HCT116 (cell line): ENCODE results near the gene ARHGAP42. TPM values are rescaled to one million over a fixed set of nuclear protein-coding genes. Genes with fewer than 3 reads are reported as not detected.

Experiments used
- ATAC-seq: fragments of 200-7000 bp; cut with Tn5 transposase; 2 replicates; pipeline ENCODE4 v1.9.1; 2020; ENCODE audit warnings: mild to moderate bottlenecking, moderate library complexity
- BruUV-seq: library from RNA; stranded (reverse); fragments of 400-500 nt; replicated peaks from 2 replicates; lab custom pipeline; 2021; lab: Mats Ljungman, UMichigan
- CTCF ChIA-PET: fragments of 300-600 bp; sonication (Branson Sonifier 250); formaldehyde crosslinking; loops from one replicate; lab custom pipeline; 2021; ENCODE audit warnings: antibody characterized with exemption; lab: Charles Lee
- POLR2A ChIA-PET: fragments of 300-600, 350-600 bp; sonication (Branson Sonifier 250); formaldehyde crosslinking; loops from one replicate; lab custom pipeline; 2021; ENCODE audit warnings: antibody characterized with exemption; lab: Charles Lee
- RAD21 ChIA-PET, 2 experiments: fragments of 300-600 bp; sonication (Branson Sonifier 250); formaldehyde crosslinking; loops; one replicate each; lab custom pipeline; 2023; ENCODE audit warnings: low total read pairs in 2 of 2; ENCODE audit not compliant: uncharacterized antibody in 2 of 2, unreplicated experiment in 2 of 2, low non-redundant PET in 1 of 2; lab: Charles Lee
- DNase-seq: peaks from one replicate; pipeline ENCODE4 v3.0.0-alpha.2; 2010; ENCODE audit warnings: low read depth, low spot score
- H2AFZ ChIP-seq: fragments of 200-600 bp; shearing (Covaris generic), sonication (generic); 2 replicates; pipeline ENCODE4 v1.6.1; 2017; ENCODE audit warnings: low read depth, mixed run types, mixed read lengths, antibody characterized with exemption, low read length; ENCODE audit not compliant: poor library complexity, severe bottlenecking
- H3K27ac ChIP-seq: 2 replicates; pipeline ENCODE4 v1.5.1; 2012; ENCODE audit warnings: low read depth, low read length
- H3K27me3 ChIP-seq: fragments of 200-600 bp; sonication (generic); 2 replicates; pipeline ENCODE4 v1.6.1; 2016; ENCODE audit warnings: mixed run types, low read length, mixed read lengths; ENCODE audit not compliant: insufficient read depth
- H3K36me3 ChIP-seq, 2 experiments: fragments of 200-500 bp in 1 of 2; fragments of 200-600 bp in 1 of 2; sonication (Bioruptor generic) in 1 of 2; sonication (generic) in 1 of 2; 2 replicates each; pipeline versions ENCODE4 v1.5.1 to v1.6.1; 2014 to 2016; ENCODE audit warnings: low read length in 2 of 2, inconsistent platforms in 1 of 2, mixed read lengths in 1 of 2, mixed run types in 1 of 2; ENCODE audit not compliant: insufficient read depth in 2 of 2, control insufficient read depth in 1 of 2
- H3K4me1 ChIP-seq, 2 experiments: fragments of 200-600 bp in 1 of 2; sonication (generic) in 1 of 2; 2 replicates each; pipeline versions ENCODE4 v1.5.1 to v1.6.1; 2012 to 2017; ENCODE audit warnings: low read length in 2 of 2, inconsistent platforms in 1 of 2, mild to moderate bottlenecking in 1 of 2, mixed read lengths in 1 of 2, mixed run types in 1 of 2, moderate library complexity in 1 of 2; ENCODE audit not compliant: insufficient read depth in 2 of 2, control insufficient read depth in 1 of 2
- H3K4me2 ChIP-seq: fragments of 200-600 bp; sonication (generic); 2 replicates; pipeline ENCODE4 v1.6.1; 2017; ENCODE audit warnings: mixed run types, low read length, mixed read lengths
- H3K4me3 ChIP-seq, 2 experiments: fragments of 200-600 bp in 1 of 2; sonication (generic) in 1 of 2; replicated peaks in 1 of 2; 2 replicates each; pipeline ENCODE4 v1.5.1; 2011 to 2016; ENCODE audit warnings: low read length in 2 of 2, control low read depth in 1 of 2, low read depth in 1 of 2, mild to moderate bottlenecking in 1 of 2, mixed read lengths in 1 of 2, mixed run types in 1 of 2
- H3K79me2 ChIP-seq: fragments of 200-600 bp; sonication (generic); 2 replicates; pipeline ENCODE4 v1.6.1; 2017; ENCODE audit warnings: mild to moderate bottlenecking, mixed run types, low read length, moderate library complexity, mixed read lengths; ENCODE audit not compliant: insufficient read depth
- H3K9ac ChIP-seq: fragments of 200-600 bp; sonication (generic); 2 replicates; pipeline ENCODE4 v1.6.1; 2016; ENCODE audit warnings: low read length, mixed read lengths
- H3K9me2 ChIP-seq: fragments of 200-600 bp; sonication (generic), shearing (Covaris generic); 2 replicates; pipeline ENCODE4 v1.6.1; 2017; ENCODE audit warnings: mixed run types, mild to moderate bottlenecking, moderate library complexity; ENCODE audit not compliant: insufficient read depth
- H3K9me3 ChIP-seq, 2 experiments: fragments of 200-500 bp in 1 of 2; fragments of 200-600 bp in 1 of 2; sonication (Bioruptor generic) in 1 of 2; sonication (generic) in 1 of 2; 2 replicates each; pipeline ENCODE4 v1.6.1; 2014 to 2017; ENCODE audit warnings: low read length in 2 of 2, mixed read lengths in 2 of 2, inconsistent platforms in 1 of 2, low read depth in 1 of 2, mild to moderate bottlenecking in 1 of 2, mixed run types in 1 of 2, moderate library complexity in 1 of 2; ENCODE audit not compliant: control insufficient read depth in 1 of 2, insufficient read depth in 1 of 2
- H4K20me1 ChIP-seq: fragments of 200-600 bp; sonication (generic), shearing (Covaris generic); 2 replicates; pipeline ENCODE4 v1.6.1; 2017; ENCODE audit warnings: mixed run types, mild to moderate bottlenecking, moderate library complexity; ENCODE audit not compliant: insufficient read depth
- EZH2 ChIP-seq: fragments of 200-600 bp; sonication (generic); IDR thresholded peaks from 2 replicates; pipeline ENCODE4 v1.6.1; 2017; ENCODE audit warnings: antibody characterized with exemption, mixed run types
- EZH2phosphoT487 ChIP-seq: fragments of 200-600 bp; IDR thresholded peaks from 2 replicates; pipeline ENCODE4 v1.6.1; 2018; ENCODE audit warnings: antibody characterized with exemption, borderline replicate concordance
- JUND ChIP-seq: IDR thresholded peaks from 2 replicates; pipeline ENCODE4 v1.6.1; 2012
- MAX ChIP-seq: IDR thresholded peaks from 2 replicates; pipeline ENCODE4 v1.6.1; 2012
- POLR2A ChIP-seq: IDR thresholded peaks from 2 replicates; pipeline ENCODE4 v1.7.0; 2011; ENCODE audit warnings: borderline replicate concordance; ENCODE audit not compliant: insufficient read depth, insufficient read length; ENCODE audit errors: extremely low read depth
- SP1 ChIP-seq: IDR thresholded peaks from 2 replicates; pipeline ENCODE4 v1.6.1; 2012; ENCODE audit warnings: low read depth
- YY1 ChIP-seq: IDR thresholded peaks from 2 replicates; pipeline ENCODE4 v1.6.1; 2011; ENCODE audit warnings: low read length, low read depth, moderate library complexity, mild to moderate bottlenecking; ENCODE audit not compliant: insufficient replicate concordance; ENCODE audit errors: extremely low read depth
- ZBTB33 ChIP-seq: IDR thresholded peaks from 2 replicates; pipeline ENCODE4 v1.6.1; 2011; ENCODE audit warnings: mild to moderate bottlenecking, low read length, moderate library complexity; ENCODE audit not compliant: insufficient replicate concordance; ENCODE audit errors: extremely low read depth
- ZFX ChIP-seq: fragments of 450-650 bp; IDR thresholded peaks from 2 replicates; pipeline ENCODE4 v1.6.1; 2017
- intact Hi-C: fragments of 100-400 bp; cut with micrococcal nuclease; formaldehyde crosslinking; loops from 2 replicates; pipeline ENCODE4 v1.10.0; 2022
- total RNA-seq: library from RNA; stranded (reverse); gene quantifications from one replicate; pipeline ENCODE4 v1.2.1, GENCODE V29; 2021; ENCODE audit not compliant: unreplicated experiment

The ARHGAP42 gene
- total RNA-seq, 1 experiment from 2014 or later = 12.3 TPM

DNA sequence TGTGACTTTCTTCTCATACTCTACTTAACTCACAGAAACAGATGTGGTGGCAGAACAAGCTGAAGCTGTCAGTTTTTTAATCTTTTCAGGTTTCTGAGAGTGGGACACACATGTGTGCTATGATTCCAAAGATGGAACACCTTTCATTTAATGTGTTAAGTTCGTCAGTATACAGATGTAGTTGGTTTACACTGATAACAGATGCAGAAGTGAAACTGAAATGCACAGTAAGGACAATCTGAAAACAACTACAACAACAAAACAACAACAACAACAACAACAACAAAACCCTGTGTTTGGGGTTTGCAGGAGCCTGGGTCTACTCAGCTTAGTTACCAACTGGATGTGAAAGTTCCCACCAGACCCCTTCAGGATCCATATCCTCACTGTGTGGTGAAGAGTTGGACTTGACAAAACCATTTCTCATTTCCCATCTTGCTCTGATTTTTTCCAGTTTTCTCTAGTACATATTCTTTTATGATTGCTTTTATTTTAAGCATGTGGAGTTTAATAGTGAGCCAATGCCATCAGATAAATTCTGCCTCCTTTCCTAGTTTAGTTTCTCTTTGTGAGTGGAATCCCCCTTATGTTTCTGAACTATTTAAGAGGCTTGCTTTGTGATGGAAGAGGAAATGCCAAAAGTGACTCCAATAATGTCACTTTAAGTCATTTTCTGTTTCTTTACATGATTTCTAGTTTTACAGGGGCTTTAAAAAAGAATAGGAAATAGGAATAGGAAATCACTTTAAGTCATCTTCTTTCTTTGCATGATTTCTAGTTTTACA is 47.8 kb downstream of the ARHGAP42 start:
- ChIA-PET CTCF (no interaction called here), RAD21 (no interaction called here), POLR2A (interaction anchor here (0.7 kb wide), 1 partner anchor 20 kb away, joined by 4 read pairs; no protein-coding TSS in a partner anchor)
- no peak for ATAC-seq
- Histone ChIP-seq H4K20me1 (no peaks in the 10 kb centered on the region), H3K9ac (no peak overlapping the region), H3K27me3 (no peaks in the 10 kb centered on the region), H3K9me3 (no peaks in the 10 kb centered on the region), H3K79me2 (peaks cover 16% of the 10 kb centered on the region), H3K36me3 (no peaks in the 10 kb centered on the region), H3K4me2 (no peak overlapping the region; the same call in 1 of the 2 replicates), H3K27ac (no peak overlapping the region), H3K4me3 (no peak overlapping the region), H2AFZ (no peak overlapping the region), H3K4me1 (peaks cover 12 to 32% of the 10 kb centered on the region in 2 experiments), H3K9me2 (no peaks in the 10 kb centered on the region)
- intact Hi-C loops = no loop called here
- no peak for DNase-seq
- BruUV-seq = no TSS peak
- TF ChIP-seq JUND = no peak
- TF ChIP-seq EZH2 = no peak
- no peak for TF ChIP-seq EZH2phosphoT487
- TF ChIP-seq ZFX = no peak
- TF ChIP-seq SP1 = no peak
- TF ChIP-seq POLR2A = no peak
- no peak for TF ChIP-seq ZBTB33
- TF ChIP-seq MAX = no peak
- no peak for TF ChIP-seq YY1
